AG20443 (cell line): ENCODE results near the gene FAM13B.
"Not testable (repeated sequence)": the region's sequence is repeated elsewhere in the genome, so short reads cannot be mapped to it uniquely, and the experiment has no call there.

ENCODE experiments used
- DNase-seq: peaks from one replicate; pipeline ENCODE4 v3.0.0; 2012; ENCODE audit warnings: low spot score, mixed read lengths

The FAM13B gene

DNA sequence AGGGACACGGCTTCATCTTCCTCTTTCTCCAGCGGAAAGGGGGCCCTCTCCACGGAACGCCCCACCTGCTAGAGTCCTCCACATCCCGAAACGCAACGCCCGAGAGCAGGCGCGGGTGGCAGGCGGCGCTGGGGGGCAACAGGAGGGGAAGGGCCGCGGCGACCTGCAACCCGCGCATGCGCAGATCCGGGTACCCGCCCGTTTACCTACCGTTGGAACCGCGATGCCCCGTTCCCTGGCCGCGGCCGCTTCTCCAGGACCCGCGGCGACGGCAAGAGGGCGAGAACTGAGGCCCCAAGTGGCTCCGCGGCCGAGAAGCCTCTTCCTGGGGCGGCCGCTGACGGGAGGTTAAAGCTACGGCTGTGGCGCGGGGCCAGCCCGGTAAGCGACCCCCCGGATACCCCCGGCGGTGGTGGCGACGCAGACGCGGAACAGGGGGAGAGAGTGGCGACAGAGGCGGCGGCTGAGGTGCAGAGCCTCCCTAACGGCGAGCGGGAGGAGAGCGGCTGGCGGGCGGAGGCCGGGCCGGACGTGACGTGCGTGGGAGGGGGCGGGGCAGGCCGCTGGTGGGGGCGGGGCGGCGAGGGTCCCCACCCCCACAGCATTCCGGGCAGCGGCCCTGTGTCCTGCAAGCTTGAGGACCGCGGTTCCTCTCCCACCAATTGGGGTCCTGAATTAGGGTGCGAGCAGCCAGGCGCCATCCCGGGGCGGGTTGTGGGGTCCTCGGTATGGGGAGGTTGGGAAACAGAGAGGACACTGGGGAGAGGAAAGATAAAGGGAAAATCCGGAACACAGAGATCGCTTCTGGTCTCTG, at the start of gene FAM13B:
TSS of gene FAM13B (minus strand) at position 508 of the 814 bp plus-strand sequence. CDS start 13,968 bp downstream, outside the sequence.
- DNase-seq: peak; percentile 96

DNA sequence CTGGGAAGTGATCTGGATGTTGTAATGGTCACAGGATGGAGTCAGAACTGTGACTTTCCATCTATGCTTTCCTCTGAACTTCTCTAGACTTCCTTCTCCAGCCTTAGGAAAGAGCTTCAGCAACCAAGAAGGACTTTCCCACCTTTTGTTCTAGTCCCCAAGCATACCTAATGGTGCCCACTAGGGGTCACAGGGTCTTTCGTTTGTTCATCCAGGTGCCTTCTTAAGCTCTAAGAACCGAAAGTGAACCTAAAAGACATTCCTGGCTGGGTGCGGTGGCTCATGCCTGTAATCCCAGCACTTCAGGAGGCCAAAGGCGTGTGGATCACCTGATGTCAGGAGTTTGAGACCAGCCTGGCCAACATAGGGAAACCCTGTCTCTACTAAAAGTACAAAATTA, 49.2 kb upstream of the FAM13B start:
- no peak for DNase-seq

DNA sequence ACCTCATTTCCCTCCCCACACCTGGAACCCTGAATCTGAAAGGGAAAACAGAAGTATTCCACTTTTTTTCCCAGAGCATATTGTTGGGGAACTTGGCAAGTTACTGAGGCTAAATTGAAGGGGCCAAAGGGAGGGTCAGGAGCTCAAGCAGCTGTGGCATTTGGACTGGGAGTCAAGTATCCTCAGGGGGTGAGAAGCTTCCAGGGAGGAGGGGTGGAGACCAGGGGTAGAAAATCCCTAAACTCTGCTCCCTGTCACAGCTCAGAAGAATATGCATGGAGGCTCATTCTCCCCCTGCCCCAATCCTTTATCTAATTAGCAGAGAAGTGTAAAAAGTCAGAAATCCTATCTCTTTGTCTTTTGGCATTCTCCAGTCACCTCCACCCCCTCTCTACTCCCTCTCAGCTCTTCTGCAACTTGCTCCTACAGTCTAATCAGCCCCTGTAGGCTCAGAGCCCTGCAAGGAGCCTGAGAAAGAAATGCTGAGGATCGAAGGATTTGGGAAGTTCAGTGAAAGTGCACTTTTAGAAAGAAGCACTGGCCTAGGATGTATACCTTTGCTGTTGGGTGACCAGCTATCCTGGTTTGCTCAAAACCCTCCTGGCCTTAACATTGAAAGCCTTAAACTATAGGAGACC, 45.2 kb upstream of the FAM13B start:
- DNase-seq: no peak

DNA sequence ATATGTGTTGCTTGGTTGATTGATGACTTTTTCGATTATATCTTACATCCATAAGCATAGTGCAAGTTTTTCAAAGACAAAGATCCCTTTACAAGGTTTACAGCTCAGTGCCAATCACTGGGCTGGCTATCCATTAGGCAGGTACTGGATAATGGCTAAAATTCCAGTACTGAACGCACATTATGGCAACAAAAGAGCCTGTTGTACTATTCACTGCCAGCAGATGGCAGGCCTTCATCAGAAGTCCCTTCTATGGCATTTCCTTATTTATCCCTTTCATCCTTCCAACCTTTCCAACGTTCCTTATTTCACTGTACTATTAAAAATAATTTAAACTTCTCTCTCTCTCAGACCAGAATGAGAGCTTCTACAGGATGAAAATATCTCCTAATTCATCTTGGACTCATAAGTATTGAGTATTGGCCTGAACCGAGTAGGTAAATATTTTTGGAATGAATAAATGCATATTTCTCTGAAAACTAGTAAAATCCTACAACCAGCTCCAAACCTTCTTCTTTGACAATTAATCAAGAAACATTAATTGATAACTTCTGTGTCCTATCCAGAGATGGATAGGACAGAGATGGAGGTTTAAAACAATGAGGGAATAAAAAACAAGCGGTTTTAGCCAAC, 44.3 kb upstream of the FAM13B start:
- peak; percentile 79 for DNase-seq

DNA sequence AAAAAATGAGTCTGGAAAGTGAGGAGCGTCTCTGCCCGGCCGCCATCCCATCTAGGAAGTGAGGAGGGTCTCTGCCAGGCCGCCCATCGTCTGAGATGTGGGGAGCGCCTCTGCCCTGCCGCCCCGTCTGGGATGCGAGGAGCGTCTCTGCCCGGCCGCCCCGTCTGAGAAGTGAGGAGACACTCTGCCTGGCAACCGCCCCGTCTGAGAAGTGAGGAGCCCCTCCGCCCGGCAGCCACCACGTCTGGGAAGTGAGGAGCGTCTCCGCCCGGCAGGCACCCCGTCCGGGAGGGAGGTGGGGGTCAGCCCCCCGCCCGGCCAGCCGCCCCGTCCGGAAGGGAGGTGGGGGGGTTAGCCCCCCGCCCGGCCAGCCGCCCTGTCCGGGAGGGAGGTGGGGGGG, 37.1 kb upstream of the FAM13B start:
- DNase-seq: not testable (repeated sequence)

DNA sequence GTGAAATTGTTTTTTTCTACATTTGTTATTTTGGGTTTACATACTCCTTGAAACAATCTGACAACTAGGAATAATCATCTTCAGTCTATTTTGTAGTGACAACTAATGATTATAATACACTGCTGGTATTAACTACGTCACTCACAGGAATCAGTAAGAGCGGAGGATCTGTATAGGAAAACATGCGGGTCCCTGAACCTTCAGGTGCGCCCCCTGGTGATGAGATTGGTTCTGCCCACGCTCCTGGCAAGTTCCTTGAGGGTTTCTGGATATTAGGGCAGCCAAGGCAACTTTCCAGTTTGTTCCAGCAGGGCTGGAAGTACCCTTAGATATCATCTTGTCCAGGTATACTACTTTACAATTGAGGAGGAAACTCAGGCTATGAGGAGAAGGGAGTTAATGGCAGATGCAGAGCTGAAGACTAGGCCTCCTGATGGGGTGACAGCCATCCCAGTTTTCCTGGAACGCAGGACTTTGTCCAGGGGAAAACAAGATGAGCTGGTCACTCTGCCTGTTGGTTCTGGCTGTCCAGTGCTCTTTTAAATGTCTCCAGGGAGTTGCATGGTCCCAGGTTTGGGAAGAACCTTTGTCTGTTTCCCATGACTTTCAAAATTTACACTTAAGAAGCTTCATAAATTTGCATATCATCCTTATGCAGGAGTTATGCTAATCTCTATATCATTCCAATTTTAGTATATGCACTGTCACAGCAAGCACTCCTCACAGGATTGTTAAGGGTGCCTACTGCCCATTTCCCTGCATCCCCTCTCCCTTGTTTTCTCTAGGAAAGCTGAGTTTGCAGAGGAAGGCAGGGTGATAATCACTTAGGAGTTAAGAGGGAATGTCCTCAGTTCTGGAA, 36.1 kb upstream of the FAM13B start:
- DNase-seq: peak; percentile 84

DNA sequence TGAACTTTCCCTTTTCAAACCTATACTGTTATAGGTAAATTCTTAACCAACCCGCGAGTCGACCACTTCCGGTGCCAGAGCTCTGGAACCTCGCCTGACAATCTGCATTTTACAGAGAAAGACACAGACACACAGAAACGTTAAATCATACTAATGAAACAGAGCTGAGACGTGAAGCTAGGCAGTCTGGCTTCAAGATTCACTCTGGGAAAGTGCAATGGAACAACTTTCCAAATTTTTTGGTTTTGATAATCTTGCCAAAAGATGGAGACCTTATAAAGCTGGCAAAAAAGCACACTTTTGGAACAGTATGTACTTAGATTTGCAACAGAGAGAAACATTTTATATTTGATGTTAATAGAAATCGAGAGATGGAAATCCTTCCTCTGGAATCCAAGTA, 35.1 kb upstream of the FAM13B start:
- DNase-seq: no peak

DNA sequence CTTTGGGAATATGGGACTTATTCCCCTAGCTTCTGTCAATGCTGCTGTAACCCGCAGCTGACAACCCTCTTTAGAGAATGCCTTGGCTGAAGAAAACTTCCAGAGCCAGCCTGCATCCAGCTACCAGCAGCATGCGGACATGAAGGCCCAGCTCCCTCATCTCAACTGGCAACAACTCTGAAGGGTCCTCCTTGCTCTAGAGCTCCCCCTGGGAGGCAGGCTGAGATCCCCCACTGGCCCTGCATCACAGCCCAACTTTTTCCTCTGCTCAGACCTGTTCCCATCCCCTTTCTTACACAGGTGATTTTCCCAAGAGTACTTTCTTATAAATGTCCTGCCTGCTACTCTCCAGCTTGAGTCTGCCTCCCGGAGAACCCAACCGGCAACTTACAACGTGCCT, 32.2 kb upstream of the FAM13B start:
- no peak for DNase-seq

DNA sequence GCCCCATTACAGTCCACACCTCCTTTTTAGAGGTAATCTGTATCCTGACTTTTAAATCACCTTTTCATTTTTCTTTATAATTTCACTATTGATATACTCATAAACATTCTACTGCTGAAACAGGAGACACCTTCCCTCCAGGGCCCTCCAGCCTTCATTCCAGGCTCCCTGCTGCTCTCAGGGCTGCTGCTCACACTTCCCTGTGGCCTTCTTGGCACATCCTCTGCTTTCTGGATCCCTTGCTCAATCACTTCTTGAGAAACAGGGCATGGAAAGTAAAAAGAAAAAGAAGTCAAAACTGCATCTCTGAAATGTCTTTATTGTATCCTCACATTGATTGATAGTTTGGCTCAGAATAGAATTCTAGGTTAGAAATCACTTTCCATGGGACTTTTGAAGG, 31.6 kb upstream of the FAM13B start:
- peak; percentile 28 for DNase-seq

DNA sequence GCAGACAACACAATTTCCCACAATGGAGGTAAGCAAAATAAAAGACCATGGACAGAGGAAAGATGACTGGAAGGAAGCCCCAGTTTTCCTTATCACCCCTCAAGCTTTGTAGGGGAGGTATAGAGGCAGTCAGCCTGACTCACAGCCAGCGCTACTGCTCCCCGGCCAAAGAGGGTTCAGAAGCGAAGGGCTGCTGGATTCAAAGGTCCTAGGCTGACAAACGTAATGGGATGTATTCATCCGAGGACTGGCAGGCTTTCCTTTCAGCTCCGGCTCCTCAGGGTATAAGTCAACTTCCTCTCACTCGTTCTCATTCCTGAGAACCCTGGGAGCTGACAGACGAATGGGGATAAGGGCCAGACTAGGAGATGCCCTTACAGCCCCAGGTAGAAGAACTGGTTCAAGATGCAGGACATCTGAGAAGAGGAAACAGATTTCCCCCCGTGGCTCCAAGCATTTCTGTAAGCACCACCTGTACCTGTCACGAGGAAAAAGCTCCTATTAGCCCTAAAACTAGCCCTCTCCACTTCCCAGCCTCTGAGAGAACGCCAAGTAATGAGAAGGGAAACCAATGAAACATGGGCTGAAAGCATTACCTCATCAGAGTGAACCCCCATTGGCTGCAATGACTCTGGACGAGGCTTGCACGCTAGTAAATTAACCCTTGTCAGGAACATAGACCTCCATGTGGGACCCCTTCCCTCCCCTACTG, 22.1 kb upstream of the FAM13B start:
- no peak for DNase-seq

DNA sequence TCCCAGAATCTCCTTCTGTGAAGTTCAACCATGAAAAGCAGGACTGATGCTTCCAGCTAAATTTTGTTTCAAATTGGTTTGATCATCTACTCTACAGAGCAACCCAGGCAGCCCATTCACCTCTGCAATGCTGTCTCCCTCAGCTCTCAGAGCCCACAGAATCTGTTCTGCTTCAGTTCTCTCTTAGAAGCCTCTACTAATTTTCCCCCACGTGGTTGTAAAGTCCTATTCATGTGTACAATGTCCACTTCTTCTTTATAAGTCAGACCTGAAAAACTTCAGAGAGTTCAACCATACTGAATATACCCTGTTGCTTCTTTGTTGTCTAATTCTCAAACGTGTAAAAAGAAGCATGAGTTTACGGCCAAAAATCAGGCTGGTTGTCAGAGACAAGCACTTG, 21.3 kb upstream of the FAM13B start:
- no peak for DNase-seq

DNA sequence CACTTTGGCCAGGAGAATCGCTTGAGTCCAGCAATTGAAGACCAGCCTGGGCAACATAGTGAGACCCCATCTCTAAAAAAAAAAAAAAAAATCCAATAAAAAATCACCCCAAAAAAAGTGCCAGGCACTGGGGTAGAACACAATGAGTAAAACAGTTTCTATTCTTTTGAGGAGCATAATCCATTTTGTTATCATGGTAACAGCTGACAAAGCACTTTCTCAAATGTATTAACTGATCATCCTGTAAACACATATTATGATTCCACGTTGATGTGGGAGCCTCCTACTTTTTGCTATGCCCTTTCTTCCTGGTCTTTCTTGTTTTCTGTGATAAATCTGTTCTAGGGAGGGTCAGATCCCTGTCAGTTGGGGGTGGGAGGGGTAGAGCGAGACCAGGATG, 20.7 kb upstream of the FAM13B start:
- DNase-seq: no peak

DNA sequence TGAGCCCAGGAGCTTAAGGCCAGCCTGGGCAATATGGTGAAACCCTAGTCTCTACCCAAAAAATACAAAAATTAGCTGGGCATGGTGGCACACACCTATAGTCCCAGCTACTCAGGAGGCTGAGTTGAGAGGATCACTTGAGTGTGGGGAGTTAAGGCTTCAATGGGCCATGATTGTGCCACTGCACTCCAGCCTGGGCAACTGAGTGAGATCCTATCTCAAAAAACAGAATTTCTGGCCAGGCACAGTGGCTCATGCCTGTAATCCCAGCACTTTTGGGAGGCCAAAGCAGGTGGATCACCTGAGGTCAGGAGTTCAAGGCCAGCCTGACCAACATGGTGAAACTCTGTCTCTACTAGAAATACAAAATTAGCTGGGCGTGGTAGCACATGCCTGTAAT, 19.8 kb upstream of the FAM13B start:
- not testable (repeated sequence) for DNase-seq

DNA sequence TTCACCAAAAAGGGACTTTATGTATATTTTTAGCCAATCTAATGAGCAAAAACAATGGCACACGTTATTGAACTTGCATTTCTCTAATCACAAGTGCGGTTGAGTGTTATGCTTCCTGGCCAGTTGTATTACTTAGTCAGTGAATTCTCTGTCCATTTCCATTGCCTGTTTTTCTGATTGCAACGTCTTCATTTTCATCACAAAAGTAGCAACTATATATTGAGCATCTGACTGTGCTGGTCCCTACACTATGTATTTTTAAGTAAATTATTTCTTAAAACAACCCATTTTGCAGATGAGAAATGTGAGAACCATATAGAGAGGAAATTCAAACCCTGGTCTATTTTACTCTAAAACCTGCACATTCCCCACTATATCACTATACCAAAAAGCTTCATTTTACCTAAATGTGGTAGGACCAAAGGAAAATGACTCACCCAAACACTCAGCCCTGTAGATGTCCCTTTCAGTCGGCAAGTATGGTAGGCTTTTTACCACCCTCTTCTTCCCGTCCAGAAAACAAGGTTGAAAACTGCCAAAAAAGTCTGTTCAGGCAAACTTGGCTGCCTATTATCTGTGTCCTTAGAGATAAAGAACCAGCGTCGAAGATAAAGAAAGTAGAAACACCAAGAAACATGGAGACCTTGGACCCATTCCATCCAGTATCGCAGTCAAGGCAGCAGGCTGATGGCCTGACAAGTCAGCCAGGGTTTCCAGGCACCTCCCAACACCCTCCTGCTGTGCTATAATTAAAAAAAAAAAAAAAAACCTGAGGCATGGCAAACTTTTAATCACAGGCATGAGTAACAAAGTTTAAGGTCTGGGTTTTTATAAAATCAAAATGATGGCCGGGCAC, 18.8 kb upstream of the FAM13B start:
- no peak for DNase-seq

DNA sequence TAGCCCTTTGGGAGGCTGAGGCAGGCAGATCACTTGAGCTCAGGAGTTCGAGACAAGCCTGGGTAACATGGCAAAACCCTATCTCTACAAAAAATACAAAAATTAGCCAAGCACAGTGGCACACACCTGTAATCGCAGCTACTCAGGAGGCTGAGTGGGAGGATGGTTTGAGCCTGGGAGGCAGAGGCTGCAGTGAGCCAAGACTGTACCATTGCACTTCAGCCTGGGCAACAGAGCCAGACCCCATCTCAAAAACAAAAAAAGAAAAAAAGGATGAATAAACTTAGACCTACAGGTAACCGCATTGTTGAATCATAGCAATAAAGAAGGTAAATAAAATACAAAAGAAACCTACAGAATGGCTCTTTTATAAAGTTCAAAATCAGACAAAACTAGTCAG, 12.4 kb upstream of the FAM13B start:
- DNase-seq: not testable (repeated sequence)

DNA sequence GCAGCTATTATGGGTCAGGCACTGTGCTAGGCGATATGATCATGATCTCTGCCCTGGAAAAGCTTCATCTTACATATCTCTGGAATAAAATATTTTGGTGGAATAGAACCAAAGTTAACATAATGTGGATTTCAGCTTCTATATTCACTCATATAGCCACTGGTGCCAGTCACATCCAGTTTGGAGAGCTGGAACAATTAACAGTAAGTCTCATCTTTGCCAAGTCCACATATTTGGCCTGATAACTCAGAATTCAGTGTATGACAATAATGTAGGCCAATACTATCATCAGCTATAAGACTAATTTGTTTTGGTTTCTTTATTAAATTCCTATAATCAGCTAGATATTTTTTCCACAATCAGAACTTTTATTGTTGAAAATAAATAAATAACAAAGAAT, 5.9 kb upstream of the FAM13B start:
- no peak for DNase-seq

DNA sequence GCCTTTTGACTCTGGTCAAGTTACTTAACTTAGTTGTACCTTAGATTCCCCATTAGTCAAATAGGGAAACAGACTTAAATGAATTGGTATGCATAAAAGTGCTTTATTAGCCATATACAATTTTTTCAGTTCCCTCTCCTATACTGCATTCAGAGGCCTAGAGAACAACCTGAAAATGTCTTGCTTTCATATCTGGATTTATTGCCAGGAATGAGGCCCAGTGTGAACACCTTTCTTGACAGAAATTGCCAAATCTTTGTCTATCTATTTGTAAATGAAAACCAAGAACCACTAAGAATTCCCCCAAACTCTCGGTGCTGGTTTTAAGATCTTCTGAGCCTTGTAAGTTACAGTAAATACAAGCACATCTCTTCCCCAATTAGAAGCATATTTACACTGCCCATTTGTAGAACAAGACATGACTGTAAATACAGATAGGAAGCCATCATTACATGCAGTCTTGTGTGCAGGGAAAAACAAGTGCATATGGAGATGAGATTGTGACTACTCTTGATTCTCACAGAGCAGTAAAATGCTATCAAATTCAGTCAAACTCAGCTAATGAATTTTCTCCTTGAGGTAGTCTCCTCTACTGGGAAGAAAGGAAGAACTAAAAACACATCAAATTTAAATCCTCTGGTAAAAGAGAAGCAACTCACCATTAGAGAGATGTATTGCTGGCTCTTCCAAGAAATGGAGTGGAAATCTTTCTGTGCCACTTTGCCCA, 5.2 kb upstream of the FAM13B start:
- DNase-seq: no peak

DNA sequence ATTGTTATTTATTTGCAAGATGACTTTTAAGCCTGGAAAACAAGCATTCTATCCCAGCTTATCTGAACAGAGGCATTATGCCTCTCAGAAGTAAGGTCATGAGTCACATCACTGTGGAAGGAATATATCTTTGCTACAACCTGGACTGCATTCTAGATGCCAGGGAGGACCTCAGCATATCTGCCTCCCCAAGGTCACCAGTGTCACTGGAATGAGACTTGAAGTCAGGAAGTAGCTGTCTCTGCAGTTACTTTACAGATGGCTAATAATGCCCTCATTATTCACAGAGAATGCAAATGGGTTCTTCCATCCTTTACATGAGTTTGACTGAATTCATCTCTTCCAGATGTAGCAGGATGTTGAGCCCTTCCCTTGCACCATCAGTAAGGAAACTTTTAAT, 4.4 kb upstream of the FAM13B start:
- DNase-seq: no peak

DNA sequence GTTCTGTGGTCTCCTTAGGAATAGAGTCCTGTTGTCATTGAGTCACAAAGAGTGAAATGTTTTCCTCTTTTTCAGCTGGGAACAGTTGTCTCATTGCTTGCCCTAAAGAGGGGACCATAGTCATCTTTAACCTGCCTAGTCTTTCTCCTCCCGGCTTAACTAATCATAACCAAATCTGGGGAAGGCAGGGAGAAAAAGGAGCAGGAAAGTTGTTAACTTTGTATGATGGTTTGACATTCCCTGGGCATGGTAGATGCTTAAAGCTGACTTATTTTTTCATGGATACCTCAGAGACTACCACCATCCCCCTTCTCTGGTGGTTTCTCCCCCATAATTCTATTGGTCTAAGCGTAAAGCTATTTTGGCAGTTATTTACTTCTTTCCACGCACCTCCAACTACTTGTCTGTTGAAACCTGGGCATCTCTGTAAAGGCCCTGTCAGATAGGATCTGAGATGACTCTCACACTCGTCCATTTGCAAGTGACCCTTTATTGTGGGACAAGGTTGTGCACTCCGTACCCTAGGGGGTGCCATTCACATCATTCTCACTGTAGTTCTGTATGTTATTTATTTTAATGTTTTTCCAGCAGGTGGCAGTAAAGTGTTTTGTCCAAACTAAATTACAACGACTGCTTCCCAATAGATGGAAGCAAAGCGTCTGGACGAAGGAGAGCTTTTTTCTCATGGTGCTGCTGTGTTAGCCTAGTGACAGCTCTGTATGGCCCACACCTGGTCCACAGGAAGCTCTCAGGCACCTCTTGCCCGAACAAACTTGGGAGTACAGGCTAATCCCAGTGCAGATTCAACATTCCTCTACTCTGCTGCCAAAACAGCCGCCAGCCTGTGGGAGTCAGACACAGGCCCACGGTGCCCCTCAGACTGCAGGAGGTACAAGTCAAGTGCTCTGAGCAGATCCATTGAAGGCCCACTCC, 3.0 kb upstream of the FAM13B start:
- DNase-seq: peak; percentile 70
